NCI-H1694 treated with DMSO at 0.1 percent for 48 hours (cell line): ENCODE results near the gene AOC3.
"Not testable (repeated sequence)": the region's sequence is repeated elsewhere in the genome, so short reads cannot be mapped to it uniquely, and the experiment has no call there.

ENCODE experiments used
- DNase-seq: peaks from one replicate; lab custom pipeline; 2025; lab: John Stamatoyannopoulos, UW

The AOC3 gene

GRCh38 chr17:42891539-42892152 is 40.6 kb downstream of the AOC3 start:
- no peak for DNase-seq

GRCh38 chr17:42893359-42893758 is 42.4 kb downstream of the AOC3 start:
- DNase-seq: no peak

- no peak for DNase-seq
These were observed 43.5 kb downstream of the AOC3 start for GRCh38 chr17:42894283-42895184.

GRCh38 chr17:42895185-42895555 is 44.2 kb downstream of the AOC3 start:
- DNase-seq: no peak

- DNase-seq: no peak
These were observed 47.3 kb downstream of the AOC3 start for GRCh38 chr17:42898147-42898811.

- DNase-seq: not testable (repeated sequence)
These were observed 49.0 kb downstream of the AOC3 start for GRCh38 chr17:42899981-42900380.

GRCh38 chr17:42900460-42901331 is 49.7 kb downstream of the AOC3 start, which contains the start of gene G6PC1:
Gene G6PC1 (plus strand): TSS chr17:42900799. CDS start chr17:42900877, 78 bp downstream.
- DNase-seq: no peak

GRCh38 chr17:42901535-42902229 is 50.7 kb downstream of the AOC3 start:
- DNase-seq: no peak

GRCh38 chr17:42904110-42904469 is 53.1 kb downstream of the AOC3 start:
- DNase-seq: no peak

GRCh38 chr17:42906772-42907446 is 55.9 kb downstream of the AOC3 start:
- DNase-seq: no peak
